ENCODE results near the gene TMED6. TPM values are rescaled to one million over a fixed set of nuclear protein-coding genes. Genes with fewer than 3 reads are reported as not detected.

Gene TMED6
- total and polyA plus RNA-seq, 2 experiments from 2014 or later, result 0.29 TPM; not detected in 1

DNA sequence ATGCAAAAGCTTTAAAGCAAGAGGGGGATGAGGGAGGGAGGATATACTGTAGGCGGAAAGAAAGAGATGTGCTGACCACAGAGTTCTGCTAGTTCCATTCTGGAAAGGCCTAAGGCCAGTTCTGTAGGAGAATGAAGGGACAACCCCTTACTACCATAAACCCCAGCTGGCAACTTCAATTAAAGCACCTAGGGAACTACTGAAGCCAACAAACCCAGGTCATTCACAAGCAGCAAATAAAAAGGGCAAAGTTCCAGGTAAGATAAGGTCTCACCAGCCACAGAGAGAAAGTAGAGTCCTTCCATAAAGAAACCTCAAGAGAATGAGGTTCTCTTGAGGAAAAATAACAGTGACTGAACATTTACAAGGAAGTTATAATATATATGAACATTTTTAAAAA, 21.4 kb upstream of the TMED6 start (continued):
- TF ChIP-seq JUNB (IDR thresholded peaks at IDR 0.05; ENCODE audit: unreplicated experiment), result no peak
- TF ChIP-seq POLR2AphosphoS5 (IDR thresholded peaks at IDR 0.05; ENCODE audit: low read depth), result no peak
- TF ChIP-seq EZH2phosphoT487 (IDR thresholded peaks at IDR 0.05; ENCODE audit: unreplicated experiment), result no peak
- TF ChIP-seq, protein P1, sequence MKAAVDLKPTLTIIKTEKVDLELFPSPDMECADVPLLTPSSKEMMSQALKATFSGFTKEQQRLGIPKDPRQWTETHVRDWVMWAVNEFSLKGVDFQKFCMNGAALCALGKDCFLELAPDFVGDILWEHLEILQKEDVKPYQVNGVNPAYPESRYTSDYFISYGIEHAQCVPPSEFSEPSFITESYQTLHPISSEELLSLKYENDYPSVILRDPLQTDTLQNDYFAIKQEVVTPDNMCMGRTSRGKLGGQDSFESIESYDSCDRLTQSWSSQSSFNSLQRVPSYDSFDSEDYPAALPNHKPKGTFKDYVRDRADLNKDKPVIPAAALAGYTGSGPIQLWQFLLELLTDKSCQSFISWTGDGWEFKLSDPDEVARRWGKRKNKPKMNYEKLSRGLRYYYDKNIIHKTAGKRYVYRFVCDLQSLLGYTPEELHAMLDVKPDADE (IDR thresholded peaks at IDR 0.05), result no peak

DNA sequence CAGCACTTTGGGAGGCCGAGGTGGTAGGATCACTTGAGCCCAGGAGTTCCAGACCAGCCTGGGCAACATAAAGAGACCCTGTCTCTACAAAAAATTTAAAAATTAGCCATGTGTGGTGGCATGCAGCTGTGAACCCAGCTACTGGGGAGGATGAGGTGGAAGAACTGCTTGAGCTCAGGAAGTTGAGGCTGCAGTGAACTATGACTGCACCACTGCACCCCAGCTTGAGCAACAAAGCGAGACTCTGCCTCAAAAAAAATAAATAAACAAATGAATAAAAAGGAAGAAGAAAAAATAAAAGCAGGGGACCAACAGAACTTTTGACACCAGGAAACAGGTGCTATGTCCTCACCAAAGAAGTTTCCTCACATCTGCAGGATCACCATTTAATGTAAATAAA, 20.0 kb upstream of the TMED6 start:
- Histone ChIP-seq H3K4me1 (ENCODE audit: insufficient read depth) (no peaks in the 10 kb centered on the region), H3K9me2 (ENCODE audit: insufficient read depth) (no peaks in the 10 kb centered on the region), H4K20me1 (replicated peaks; ENCODE audit: insufficient read depth) (peaks cover 4% of the 10 kb centered on the region), H3K4me2 (no peak overlapping the region), H3K79me2 (replicated peaks; ENCODE audit: insufficient read depth) (peaks cover 3% of the 10 kb centered on the region; the same call in 1 of the 2 replicates), H3K27me3 (ENCODE audit: insufficient read depth) (no peaks in the 10 kb centered on the region), H3K4me3 (no peak overlapping the region), H3K27ac (ENCODE audit: low read depth) (no peak overlapping the region), H2AFZ (no peak overlapping the region), H3F3A (replicated peaks; ENCODE audit: low read depth) (0 out of 2 replicates have a peak, but pooled peaks cover 4% of the 10 kb centered on the region), H3K36me3 (ENCODE audit: insufficient read depth) (peaks cover 50% of the 10 kb centered on the region)
- H3K4me3 Mint-ChIP-seq, result no peak overlapping the region
- ATAC-seq (no peak), DNase-seq (ENCODE audit: low spot score) (no peak)
- no peaks in the 10 kb centered on the region for H3K9me3 Mint-ChIP-seq
- peaks cover 44% of the 10 kb centered on the region for H3K36me3 Mint-ChIP-seq (ENCODE audit: low read depth)
- no peak overlapping the region for H3K27ac Mint-ChIP-seq
- no peaks in the 10 kb centered on the region for H3K4me1 Mint-ChIP-seq
- H3K27me3 Mint-ChIP-seq (ENCODE audit: insufficient read depth, low read depth, poor library complexity), result no peaks in the 10 kb centered on the region
- no peak for TF ChIP-seq EZH2phosphoT487 (IDR thresholded peaks at IDR 0.05; ENCODE audit: unreplicated experiment)
- TF ChIP-seq EZH2 (IDR thresholded peaks at IDR 0.05; ENCODE audit: low read depth, unreplicated experiment), result no peak
- TF ChIP-seq, protein P2, sequence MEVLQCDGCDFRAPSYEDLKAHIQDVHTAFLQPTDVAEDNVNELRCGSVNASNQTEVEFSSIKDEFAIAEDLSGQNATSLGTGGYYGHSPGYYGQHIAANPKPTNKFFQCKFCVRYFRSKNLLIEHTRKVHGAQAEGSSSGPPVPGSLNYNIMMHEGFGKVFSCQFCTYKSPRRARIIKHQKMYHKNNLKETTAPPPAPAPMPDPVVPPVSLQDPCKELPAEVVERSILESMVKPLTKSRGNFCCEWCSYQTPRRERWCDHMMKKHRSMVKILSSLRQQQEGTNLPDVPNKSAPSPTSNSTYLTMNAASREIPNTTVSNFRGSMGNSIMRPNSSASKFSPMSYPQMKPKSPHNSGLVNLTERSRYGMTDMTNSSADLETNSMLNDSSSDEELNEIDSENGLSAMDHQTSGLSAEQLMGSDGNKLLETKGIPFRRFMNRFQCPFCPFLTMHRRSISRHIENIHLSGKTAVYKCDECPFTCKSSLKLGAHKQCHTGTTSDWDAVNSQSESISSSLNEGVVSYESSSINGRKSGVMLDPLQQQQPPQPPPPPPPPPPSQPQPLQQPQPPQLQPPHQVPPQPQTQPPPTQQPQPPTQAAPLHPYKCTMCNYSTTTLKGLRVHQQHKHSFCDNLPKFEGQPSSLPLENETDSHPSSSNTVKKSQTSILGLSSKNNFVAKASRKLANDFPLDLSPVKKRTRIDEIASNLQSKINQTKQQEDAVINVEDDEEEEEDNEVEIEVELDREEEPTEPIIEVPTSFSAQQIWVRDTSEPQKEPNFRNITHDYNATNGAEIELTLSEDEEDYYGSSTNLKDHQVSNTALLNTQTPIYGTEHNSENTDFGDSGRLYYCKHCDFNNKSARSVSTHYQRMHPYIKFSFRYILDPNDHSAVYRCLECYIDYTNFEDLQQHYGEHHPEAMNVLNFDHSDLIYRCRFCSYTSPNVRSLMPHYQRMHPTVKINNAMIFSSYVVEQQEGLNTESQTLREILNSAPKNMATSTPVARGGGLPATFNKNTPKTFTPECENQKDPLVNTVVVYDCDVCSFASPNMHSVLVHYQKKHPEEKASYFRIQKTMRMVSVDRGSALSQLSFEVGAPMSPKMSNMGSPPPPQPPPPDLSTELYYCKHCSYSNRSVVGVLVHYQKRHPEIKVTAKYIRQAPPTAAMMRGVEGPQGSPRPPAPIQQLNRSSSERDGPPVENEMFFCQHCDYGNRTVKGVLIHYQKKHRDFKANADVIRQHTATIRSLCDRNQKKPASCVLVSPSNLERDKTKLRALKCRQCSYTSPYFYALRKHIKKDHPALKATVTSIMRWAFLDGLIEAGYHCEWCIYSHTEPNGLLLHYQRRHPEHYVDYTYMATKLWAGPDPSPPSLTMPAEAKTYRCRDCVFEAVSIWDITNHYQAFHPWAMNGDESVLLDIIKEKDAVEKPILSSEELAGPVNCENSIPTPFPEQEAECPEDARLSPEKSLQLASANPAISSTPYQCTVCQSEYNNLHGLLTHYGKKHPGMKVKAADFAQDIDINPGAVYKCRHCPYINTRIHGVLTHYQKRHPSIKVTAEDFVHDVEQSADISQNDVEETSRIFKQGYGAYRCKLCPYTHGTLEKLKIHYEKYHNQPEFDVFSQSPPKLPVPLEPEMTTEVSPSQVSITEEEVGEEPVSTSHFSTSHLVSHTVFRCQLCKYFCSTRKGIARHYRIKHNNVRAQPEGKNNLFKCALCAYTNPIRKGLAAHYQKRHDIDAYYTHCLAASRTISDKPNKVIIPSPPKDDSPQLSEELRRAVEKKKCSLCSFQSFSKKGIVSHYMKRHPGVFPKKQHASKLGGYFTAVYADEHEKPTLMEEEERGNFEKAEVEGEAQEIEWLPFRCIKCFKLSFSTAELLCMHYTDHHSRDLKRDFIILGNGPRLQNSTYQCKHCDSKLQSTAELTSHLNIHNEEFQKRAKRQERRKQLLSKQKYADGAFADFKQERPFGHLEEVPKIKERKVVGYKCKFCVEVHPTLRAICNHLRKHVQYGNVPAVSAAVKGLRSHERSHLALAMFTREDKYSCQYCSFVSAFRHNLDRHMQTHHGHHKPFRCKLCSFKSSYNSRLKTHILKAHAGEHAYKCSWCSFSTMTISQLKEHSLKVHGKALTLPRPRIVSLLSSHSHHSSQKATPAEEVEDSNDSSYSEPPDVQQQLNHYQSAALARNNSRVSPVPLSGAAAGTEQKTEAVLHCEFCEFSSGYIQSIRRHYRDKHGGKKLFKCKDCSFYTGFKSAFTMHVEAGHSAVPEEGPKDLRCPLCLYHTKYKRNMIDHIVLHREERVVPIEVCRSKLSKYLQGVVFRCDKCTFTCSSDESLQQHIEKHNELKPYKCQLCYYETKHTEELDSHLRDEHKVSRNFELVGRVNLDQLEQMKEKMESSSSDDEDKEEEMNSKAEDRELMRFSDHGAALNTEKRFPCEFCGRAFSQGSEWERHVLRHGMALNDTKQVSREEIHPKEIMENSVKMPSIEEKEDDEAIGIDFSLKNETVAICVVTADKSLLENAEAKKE (CRISPR knock-in tag; IDR thresholded peaks at IDR 0.05), result no peak
- no peak for TF ChIP-seq CREB1 (CRISPR knock-in tag; IDR thresholded peaks at IDR 0.05; ENCODE audit: low read depth)
- TF ChIP-seq NANOG (IDR thresholded peaks at IDR 0.05; ENCODE audit: borderline replicate concordance), result no peak
- no peak for TF ChIP-seq JUNB (IDR thresholded peaks at IDR 0.05; ENCODE audit: unreplicated experiment)
- TF ChIP-seq STAT1 (IDR thresholded peaks at IDR 0.05; ENCODE audit: unreplicated experiment), result no peak
- TF ChIP-seq, protein P3, sequence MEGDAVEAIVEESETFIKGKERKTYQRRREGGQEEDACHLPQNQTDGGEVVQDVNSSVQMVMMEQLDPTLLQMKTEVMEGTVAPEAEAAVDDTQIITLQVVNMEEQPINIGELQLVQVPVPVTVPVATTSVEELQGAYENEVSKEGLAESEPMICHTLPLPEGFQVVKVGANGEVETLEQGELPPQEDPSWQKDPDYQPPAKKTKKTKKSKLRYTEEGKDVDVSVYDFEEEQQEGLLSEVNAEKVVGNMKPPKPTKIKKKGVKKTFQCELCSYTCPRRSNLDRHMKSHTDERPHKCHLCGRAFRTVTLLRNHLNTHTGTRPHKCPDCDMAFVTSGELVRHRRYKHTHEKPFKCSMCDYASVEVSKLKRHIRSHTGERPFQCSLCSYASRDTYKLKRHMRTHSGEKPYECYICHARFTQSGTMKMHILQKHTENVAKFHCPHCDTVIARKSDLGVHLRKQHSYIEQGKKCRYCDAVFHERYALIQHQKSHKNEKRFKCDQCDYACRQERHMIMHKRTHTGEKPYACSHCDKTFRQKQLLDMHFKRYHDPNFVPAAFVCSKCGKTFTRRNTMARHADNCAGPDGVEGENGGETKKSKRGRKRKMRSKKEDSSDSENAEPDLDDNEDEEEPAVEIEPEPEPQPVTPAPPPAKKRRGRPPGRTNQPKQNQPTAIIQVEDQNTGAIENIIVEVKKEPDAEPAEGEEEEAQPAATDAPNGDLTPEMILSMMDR (conservative IDR thresholded peaks at IDR 0.05; ENCODE audit: low read depth in 2 of 2), result no peak
- no peak for TF ChIP-seq ZNF114 (CRISPR knock-in tag; IDR thresholded peaks at IDR 0.05)
- TF ChIP-seq, protein P4, sequence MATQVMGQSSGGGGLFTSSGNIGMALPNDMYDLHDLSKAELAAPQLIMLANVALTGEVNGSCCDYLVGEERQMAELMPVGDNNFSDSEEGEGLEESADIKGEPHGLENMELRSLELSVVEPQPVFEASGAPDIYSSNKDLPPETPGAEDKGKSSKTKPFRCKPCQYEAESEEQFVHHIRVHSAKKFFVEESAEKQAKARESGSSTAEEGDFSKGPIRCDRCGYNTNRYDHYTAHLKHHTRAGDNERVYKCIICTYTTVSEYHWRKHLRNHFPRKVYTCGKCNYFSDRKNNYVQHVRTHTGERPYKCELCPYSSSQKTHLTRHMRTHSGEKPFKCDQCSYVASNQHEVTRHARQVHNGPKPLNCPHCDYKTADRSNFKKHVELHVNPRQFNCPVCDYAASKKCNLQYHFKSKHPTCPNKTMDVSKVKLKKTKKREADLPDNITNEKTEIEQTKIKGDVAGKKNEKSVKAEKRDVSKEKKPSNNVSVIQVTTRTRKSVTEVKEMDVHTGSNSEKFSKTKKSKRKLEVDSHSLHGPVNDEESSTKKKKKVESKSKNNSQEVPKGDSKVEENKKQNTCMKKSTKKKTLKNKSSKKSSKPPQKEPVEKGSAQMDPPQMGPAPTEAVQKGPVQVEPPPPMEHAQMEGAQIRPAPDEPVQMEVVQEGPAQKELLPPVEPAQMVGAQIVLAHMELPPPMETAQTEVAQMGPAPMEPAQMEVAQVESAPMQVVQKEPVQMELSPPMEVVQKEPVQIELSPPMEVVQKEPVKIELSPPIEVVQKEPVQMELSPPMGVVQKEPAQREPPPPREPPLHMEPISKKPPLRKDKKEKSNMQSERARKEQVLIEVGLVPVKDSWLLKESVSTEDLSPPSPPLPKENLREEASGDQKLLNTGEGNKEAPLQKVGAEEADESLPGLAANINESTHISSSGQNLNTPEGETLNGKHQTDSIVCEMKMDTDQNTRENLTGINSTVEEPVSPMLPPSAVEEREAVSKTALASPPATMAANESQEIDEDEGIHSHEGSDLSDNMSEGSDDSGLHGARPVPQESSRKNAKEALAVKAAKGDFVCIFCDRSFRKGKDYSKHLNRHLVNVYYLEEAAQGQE (IDR thresholded peaks at IDR 0.05; ENCODE audit: unreplicated experiment), result no peak

All from GM23338 (cell line).